Smooth muscle cell (in vitro differentiated cells): Measurements from ENCODE around the gene BMAL2. TPM values are rescaled to one million over a fixed set of nuclear protein-coding genes. Genes with fewer than 3 reads are reported as not detected.

ENCODE experiments used
- DNase-seq: peaks from one replicate; lab custom pipeline; 2025; ENCODE audit not compliant: unreplicated experiment; lab: John Stamatoyannopoulos, UW
- H2AFZ ChIP-seq: fragments of 200-600 bp; sonication (generic); 2 replicates; pipeline ENCODE4 v1.6.0; 2016; ENCODE audit warnings: antibody characterized with exemption, low read depth, mild to moderate bottlenecking
- H3F3A ChIP-seq: fragments of 200-600 bp; sonication (generic); 2 replicates; pipeline ENCODE4 v1.6.0; 2017; ENCODE audit warnings: antibody characterized with exemption, low read depth
- H3K27ac ChIP-seq: fragments of 200-600 bp; sonication (generic); 2 replicates; pipeline ENCODE4 v1.5.1; 2016; ENCODE audit warnings: low read depth, mild to moderate bottlenecking
- H3K27me3 ChIP-seq: fragments of 200-600 bp; sonication (generic); 2 replicates; pipeline ENCODE4 v1.6.1; 2016; ENCODE audit warnings: low read depth, mild to moderate bottlenecking
- H3K36me3 ChIP-seq: fragments of 200-600 bp; sonication (generic); 2 replicates; pipeline ENCODE4 v1.5.1; 2016; ENCODE audit warnings: low read depth
- H3K4me1 ChIP-seq: fragments of 200-600 bp; sonication (generic); 2 replicates; pipeline ENCODE4 v1.5.1; 2016; ENCODE audit warnings: low read depth
- H3K4me2 ChIP-seq: fragments of 200-600 bp; sonication (generic); 2 replicates; pipeline ENCODE4 v1.6.0; 2016; ENCODE audit warnings: mild to moderate bottlenecking
- H3K4me3 ChIP-seq: fragments of 200-600 bp; sonication (generic); 2 replicates; pipeline ENCODE4 v1.5.1; 2016; ENCODE audit warnings: mild to moderate bottlenecking
- H3K79me2 ChIP-seq: fragments of 200-600 bp; sonication (generic); 2 replicates; pipeline ENCODE4 v1.6.0; 2016; ENCODE audit warnings: low read depth, mild to moderate bottlenecking
- H3K9ac ChIP-seq: fragments of 200-600 bp; sonication (generic); 2 replicates; pipeline ENCODE4 v1.6.0; 2016; ENCODE audit warnings: low read depth
- H3K9me3 ChIP-seq: fragments of 200-600 bp; sonication (generic); replicated peaks from 2 replicates; pipeline ENCODE4 v1.5.1; 2016; ENCODE audit warnings: low read depth
- H4K20me1 ChIP-seq: fragments of 200-600 bp; sonication (generic); 2 replicates; pipeline ENCODE4 v1.6.0; 2016; ENCODE audit warnings: low read depth
- WGBS: methylation state at CpG from one replicate; pipeline ENCODE4 v1.1.7; 2016; ENCODE audit warnings: low lambda C conversion rate; 5-methylcytosine and 5-hydroxymethylcytosine counted together
- polyA plus RNA-seq: library from polyadenylated mRNA; unstranded; fragments of >200 nt; fragmentation: Nextera tagmentation; extraction: Ambion mirVana; gene quantifications from 2 replicates; pipeline ENCODE4 v1.2.1, GENCODE V29; 2016
- total RNA-seq: library from RNA; depleted of rRNA; stranded (reverse); fragments of >200 nt; gene quantifications from 2 replicates; pipeline ENCODE4 v1.2.3, GENCODE V29; 2014
- TF ChIP-seq, protein P1 (sequence below): fragments of 200-600 bp; sonication (generic); IDR thresholded peaks from 2 replicates; pipeline ENCODE4 v1.5.1; 2017; ENCODE audit warnings: borderline replicate concordance, mild to moderate bottlenecking, antibody characterized with exemption; ENCODE audit not compliant: insufficient read depth, poor library complexity, severe bottlenecking

Gene BMAL2
- total and polyA plus RNA-seq, 2 experiments from 2014 or later: 6.2 to 13.6 TPM

- TF ChIP-seq, protein P1, sequence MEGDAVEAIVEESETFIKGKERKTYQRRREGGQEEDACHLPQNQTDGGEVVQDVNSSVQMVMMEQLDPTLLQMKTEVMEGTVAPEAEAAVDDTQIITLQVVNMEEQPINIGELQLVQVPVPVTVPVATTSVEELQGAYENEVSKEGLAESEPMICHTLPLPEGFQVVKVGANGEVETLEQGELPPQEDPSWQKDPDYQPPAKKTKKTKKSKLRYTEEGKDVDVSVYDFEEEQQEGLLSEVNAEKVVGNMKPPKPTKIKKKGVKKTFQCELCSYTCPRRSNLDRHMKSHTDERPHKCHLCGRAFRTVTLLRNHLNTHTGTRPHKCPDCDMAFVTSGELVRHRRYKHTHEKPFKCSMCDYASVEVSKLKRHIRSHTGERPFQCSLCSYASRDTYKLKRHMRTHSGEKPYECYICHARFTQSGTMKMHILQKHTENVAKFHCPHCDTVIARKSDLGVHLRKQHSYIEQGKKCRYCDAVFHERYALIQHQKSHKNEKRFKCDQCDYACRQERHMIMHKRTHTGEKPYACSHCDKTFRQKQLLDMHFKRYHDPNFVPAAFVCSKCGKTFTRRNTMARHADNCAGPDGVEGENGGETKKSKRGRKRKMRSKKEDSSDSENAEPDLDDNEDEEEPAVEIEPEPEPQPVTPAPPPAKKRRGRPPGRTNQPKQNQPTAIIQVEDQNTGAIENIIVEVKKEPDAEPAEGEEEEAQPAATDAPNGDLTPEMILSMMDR: no peak
- Histone ChIP-seq H3K4me3 (no peak overlapping the region), H3K27me3 (no peaks in the 10 kb centered on the region), H3K9ac (no peak overlapping the region), H3K4me1 (no peaks in the 10 kb centered on the region), H4K20me1 (no peaks in the 10 kb centered on the region), H3K27ac (no peak overlapping the region), H3K79me2 (no peaks in the 10 kb centered on the region), H3K9me3 (no peaks in the 10 kb centered on the region), H3K36me3 (no peaks in the 10 kb centered on the region), H2AFZ (no peak overlapping the region), H3F3A (no peaks in the 10 kb centered on the region), H3K4me2 (no peak overlapping the region)
- no peak for DNase-seq
- 98% methylated on average over 2 of the region's 2 CpGs for WGBS
Observed at GRCh38 chr12:27361372-27361771, 28.7 kb downstream of the BMAL2 start.

DNA sequence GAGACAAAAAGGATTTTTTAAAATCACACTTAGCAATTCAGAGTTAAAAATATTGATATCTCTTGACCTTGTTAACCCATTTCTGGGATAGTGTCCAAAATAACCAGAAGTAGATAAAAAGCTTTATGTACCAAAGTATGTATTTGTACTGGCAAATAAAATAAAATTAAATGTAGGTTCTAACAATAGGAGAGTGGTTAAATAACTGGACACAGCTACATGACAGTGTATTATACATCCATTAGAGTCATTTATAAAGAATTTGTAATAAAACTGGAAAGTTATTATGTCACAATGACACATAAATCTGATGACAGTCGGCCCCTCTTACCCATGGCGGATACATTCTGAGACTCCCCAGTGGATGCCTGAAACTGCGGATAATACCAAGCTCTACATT is 34.0 kb downstream of the BMAL2 start:
- no peaks in the 10 kb centered on the region for H3K36me3 ChIP-seq
- no peaks in the 10 kb centered on the region for H3K9me3 ChIP-seq
- TF ChIP-seq, protein P1: no peak
- no peak overlapping the region for H3K4me2 ChIP-seq
- H4K20me1 ChIP-seq: no peaks in the 10 kb centered on the region
- H3K9ac ChIP-seq: no peak overlapping the region
- no peak for DNase-seq
- H3F3A ChIP-seq: no peaks in the 10 kb centered on the region
- H3K27ac ChIP-seq: no peak overlapping the region
- no peaks in the 10 kb centered on the region for H3K79me2 ChIP-seq
- no peak overlapping the region for H3K4me3 ChIP-seq
- H3K27me3 ChIP-seq: no peaks in the 10 kb centered on the region
- no peak overlapping the region for H2AFZ ChIP-seq
- 96% methylated on average over 3 of the region's 3 CpGs for WGBS
- no peaks in the 10 kb centered on the region for H3K4me1 ChIP-seq

DNA sequence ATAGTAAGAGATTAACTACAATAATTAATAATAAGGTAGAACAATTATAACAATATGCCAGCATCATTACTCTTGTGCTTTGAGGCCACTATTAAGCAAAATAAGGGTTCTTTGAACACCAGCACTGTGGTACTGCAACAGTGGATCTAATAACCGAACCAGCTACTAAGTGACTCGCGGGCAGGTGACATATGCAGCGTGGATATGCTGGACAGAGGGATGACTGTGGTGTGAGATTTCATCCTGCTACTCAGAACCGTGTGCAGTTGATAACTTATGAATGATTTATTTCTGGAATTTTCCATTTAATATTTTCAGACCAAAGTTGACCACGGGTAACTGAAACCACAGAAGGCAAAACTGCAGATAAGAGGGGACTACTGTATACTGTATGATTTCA is 34.4 kb downstream of the BMAL2 start:
- Histone ChIP-seq H3K27ac (no peak overlapping the region), H3K36me3 (no peaks in the 10 kb centered on the region), H3K79me2 (no peaks in the 10 kb centered on the region), H2AFZ (no peak overlapping the region), H3K4me2 (no peak overlapping the region), H3K4me1 (no peaks in the 10 kb centered on the region), H3K4me3 (no peak overlapping the region), H3K9me3 (no peaks in the 10 kb centered on the region), H3K9ac (no peak overlapping the region), H4K20me1 (no peaks in the 10 kb centered on the region), H3F3A (no peaks in the 10 kb centered on the region), H3K27me3 (no peaks in the 10 kb centered on the region)
- 83% methylated on average over 6 of the region's 6 CpGs for WGBS
- TF ChIP-seq, protein P1: no peak
- DNase-seq: no peak

- Histone ChIP-seq H4K20me1 (no peaks in the 10 kb centered on the region), H3K79me2 (no peaks in the 10 kb centered on the region), H3K27ac (no peak overlapping the region), H3K4me3 (no peak overlapping the region), H3K27me3 (no peaks in the 10 kb centered on the region), H3K9me3 (no peaks in the 10 kb centered on the region), H3K4me2 (no peak overlapping the region), H3K4me1 (no peaks in the 10 kb centered on the region), H3F3A (peaks cover 5% of the 10 kb centered on the region), H3K36me3 (no peaks in the 10 kb centered on the region), H2AFZ (no peak overlapping the region), H3K9ac (no peak overlapping the region)
- DNase-seq: no peak
- TF ChIP-seq, protein P1: no peak
- WGBS: 62% methylated on average over 9 of the region's 9 CpGs
Observed at GRCh38 chr12:27382171-27382795, 49.6 kb downstream of the BMAL2 start.
